Jurkat, Clone E6-1 (cell line): Measurements from ENCODE around the gene GARIN5A.
"Not testable (repeated sequence)": the region's sequence is repeated elsewhere in the genome, so short reads cannot be mapped to it uniquely, and the experiment has no call there.

Experiments
- DNase-seq: peaks from one replicate; pipeline ENCODE4 v3.0.0-alpha.2; 2011; ENCODE audit warnings: low read depth, low spot score
- H3K4me3 ChIP-seq: 2 replicates; pipeline ENCODE4 v1.5.1; 2011; ENCODE audit warnings: mild to moderate bottlenecking, low read length, control low read depth, moderate library complexity

The GARIN5A gene

DNA sequence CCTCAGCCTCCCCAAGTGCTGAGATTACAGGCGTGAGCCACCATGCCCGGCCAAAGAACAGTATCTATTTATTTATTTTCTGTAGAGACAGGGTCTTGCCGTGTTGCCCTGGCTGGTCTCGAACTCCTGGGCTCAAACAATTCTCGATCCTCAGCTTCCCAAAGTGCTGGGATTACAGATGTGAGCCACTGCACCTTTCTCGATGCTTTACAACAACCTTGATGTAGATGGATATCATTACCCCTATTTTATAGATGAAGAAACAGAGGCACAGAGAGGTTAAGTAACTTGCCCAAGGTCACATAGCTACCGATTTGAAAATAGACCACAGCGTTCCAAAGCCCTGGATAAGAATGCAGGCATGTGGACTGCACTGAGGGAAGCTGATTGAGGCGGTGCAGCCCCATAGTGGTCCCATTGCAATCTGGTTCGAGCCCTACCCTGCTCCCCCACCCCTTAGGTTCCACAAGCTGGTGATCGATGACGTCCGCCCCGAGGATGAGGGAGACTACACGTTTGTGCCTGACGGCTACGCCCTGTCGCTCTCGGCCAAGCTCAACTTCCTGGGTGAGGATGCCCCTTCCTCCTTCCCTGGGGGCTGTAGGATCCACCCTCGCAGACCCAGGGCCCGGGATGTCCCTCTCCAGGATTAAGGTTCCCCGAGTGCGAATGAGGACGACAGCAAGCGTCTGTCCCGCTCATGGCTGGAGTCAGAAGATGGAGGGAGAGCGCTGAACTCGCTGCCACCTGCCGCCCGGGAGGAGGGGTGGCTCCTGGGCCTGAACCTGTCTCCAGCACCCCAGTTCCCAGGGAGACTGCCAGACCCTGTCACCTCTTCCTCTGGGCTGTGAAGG lies 26.1 kb downstream of the GARIN5A start:
- no peak for DNase-seq
- H3K4me3 ChIP-seq = no peak overlapping the region

GRCh38 chr19:50449236-50449899 lies 27.3 kb downstream of the GARIN5A start:
- no peak for DNase-seq
- H3K4me3 ChIP-seq = no peak overlapping the region

DNA sequence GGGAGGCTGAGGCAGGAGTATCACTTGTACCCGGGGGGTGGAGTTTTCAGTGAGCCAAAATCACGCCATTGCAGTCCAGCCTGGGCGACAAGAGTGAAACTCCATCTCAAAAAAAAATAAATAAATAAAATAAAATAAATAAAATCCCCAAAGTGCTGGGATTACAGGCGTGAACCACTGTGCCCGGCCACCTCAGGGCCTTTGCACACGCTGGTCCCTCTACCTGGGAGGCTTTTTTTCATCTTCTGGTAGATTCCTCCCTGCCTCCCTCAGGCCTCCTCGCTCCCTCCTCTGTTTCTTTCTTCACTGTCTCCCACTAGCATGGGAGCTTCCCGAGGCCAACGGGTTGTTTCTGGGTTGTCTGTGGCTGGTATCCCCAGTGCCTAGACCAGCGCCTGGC lies 28.9 kb downstream of the GARIN5A start:
- no peak overlapping the region for H3K4me3 ChIP-seq
- DNase-seq = no peak

DNA sequence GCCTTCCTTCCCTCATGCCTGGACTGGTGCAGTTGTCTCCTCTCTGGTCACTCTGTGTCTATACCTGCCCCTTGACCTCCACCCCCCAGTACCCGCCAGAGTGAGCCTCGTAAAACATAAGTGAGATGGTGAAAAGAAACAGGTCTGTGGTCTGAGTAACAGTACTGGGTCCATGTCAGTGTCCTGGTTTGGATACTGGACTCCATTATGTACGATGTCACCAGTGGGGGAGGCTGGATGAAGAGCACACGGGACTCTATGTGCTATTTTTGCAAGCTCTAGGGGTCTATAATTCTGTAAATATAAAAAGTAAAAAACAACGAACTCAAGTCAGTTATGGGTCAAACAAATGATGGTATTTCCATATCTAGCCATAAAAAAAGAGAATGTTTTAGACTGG lies 29.6 kb downstream of the GARIN5A start:
- DNase-seq = no peak
- H3K4me3 ChIP-seq = no peak overlapping the region

- no peak for DNase-seq
These were observed 32.6 kb downstream of the GARIN5A start for GRCh38 chr19:50444059-50444458.

DNA sequence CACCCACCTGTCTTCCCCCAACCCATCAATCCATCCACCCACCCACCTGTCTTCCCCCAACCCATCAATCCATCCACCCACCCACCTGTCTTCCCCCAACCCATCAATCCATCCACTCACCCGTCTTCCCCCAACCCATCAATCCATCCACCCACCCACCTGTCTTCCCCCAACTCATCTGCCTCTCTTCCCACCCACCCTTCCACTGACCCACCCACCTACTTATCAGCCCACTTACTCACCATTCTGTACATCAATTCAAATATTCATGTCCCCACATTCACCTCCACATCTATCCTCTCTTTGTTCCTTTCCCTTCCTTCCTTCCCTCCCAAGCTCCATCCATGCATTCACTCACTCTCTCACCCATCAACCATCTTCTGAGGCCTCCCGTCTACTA lies 37.5 kb downstream of the GARIN5A start:
- H3K4me3 ChIP-seq, DNase-seq: not testable (repeated sequence)

More at GRCh38 chr19:50444059-50444458, 32.6 kb downstream of the GARIN5A start:
- no peak overlapping the region for H3K4me3 ChIP-seq

GRCh38 chr19:50437862-50438449 lies 38.7 kb downstream of the GARIN5A start:
- no peak for DNase-seq
- H3K4me3 ChIP-seq = no peak overlapping the region

GRCh38 chr19:50435627-50436026 lies 41.0 kb downstream of the GARIN5A start:
- DNase-seq = no peak
- no peak overlapping the region for H3K4me3 ChIP-seq

- no peak overlapping the region for H3K4me3 ChIP-seq
These were observed 41.4 kb downstream of the GARIN5A start for GRCh38 chr19:50435221-50435620.

GRCh38 chr19:50434525-50434924 lies 42.1 kb downstream of the GARIN5A start:
- H3K4me3 ChIP-seq = no peak overlapping the region
- no peak for DNase-seq

More at GRCh38 chr19:50435221-50435620, 41.4 kb downstream of the GARIN5A start:
- DNase-seq = no peak

- no peak overlapping the region for H3K4me3 ChIP-seq
- DNase-seq = no peak
These were observed 43.2 kb downstream of the GARIN5A start for GRCh38 chr19:50433201-50434180.

GRCh38 chr19:50432221-50433028 lies 44.2 kb downstream of the GARIN5A start, which contains the start of gene MYBPC2:
MYBPC2 (plus strand) TSS chr19:50432892; CDS start chr19:50432954, 62 bp downstream.
- no peak for DNase-seq
- H3K4me3 ChIP-seq = peak within 1 kb of the TSS; percentile 60

- peak; percentile 53 for DNase-seq
These were observed 45.1 kb downstream of the GARIN5A start for GRCh38 chr19:50431343-50432220.

DNA sequence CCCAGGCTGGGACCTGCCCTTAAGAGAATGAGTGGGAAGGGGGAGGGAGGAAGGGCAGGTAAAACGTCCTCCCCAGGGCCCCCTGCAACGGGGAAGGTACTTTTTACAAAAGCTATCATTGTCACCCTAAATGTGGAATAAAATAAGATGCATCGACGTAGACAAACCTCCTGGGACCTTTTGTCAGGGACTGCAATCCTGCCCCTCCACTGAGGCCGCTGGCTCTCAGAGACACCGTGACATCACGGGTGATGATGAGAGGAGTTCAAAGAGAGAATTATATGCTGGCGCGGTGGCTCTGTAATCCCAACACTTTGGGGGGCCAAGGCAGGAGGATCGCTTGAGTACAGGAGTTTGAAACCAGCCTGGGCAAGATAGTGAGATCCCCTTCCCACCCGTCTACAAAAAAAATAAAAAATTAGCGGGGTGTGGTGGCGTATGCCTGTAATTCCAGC lies 45.7 kb downstream of the GARIN5A start:
- peak overlapping the region; percentile 60 for H3K4me3 ChIP-seq
- no peak for DNase-seq

More at GRCh38 chr19:50431343-50432220, 45.1 kb downstream of the GARIN5A start:
- peak overlapping the region; percentile 60 for H3K4me3 ChIP-seq

GRCh38 chr19:50428772-50429463 lies 47.7 kb downstream of the GARIN5A start:
- DNase-seq = no peak
- no peak overlapping the region for H3K4me3 ChIP-seq

DNA sequence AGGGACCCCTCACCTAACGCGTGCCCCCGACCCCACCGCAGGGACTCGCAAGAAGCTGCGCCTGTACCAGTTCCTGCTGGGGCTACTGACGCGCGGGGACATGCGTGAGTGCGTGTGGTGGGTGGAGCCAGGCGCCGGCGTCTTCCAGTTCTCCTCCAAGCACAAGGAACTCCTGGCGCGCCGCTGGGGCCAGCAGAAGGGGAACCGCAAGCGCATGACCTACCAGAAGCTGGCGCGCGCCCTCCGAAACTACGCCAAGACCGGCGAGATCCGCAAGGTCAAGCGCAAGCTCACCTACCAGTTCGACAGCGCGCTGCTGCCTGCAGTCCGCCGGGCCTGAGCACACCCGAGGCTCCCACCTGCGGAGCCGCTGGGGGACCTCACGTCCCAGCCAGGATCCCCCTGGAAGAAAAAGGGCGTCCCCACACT lies 48.6 kb downstream of the GARIN5A start:
- DNase-seq = no peak
- H3K4me3 ChIP-seq = no peak overlapping the region
